ENCODE data around the gene NBPF14. TPM values are rescaled to one million over a fixed set of nuclear protein-coding genes. Genes with fewer than 3 reads are reported as not detected.

The NBPF14 gene, protein sequence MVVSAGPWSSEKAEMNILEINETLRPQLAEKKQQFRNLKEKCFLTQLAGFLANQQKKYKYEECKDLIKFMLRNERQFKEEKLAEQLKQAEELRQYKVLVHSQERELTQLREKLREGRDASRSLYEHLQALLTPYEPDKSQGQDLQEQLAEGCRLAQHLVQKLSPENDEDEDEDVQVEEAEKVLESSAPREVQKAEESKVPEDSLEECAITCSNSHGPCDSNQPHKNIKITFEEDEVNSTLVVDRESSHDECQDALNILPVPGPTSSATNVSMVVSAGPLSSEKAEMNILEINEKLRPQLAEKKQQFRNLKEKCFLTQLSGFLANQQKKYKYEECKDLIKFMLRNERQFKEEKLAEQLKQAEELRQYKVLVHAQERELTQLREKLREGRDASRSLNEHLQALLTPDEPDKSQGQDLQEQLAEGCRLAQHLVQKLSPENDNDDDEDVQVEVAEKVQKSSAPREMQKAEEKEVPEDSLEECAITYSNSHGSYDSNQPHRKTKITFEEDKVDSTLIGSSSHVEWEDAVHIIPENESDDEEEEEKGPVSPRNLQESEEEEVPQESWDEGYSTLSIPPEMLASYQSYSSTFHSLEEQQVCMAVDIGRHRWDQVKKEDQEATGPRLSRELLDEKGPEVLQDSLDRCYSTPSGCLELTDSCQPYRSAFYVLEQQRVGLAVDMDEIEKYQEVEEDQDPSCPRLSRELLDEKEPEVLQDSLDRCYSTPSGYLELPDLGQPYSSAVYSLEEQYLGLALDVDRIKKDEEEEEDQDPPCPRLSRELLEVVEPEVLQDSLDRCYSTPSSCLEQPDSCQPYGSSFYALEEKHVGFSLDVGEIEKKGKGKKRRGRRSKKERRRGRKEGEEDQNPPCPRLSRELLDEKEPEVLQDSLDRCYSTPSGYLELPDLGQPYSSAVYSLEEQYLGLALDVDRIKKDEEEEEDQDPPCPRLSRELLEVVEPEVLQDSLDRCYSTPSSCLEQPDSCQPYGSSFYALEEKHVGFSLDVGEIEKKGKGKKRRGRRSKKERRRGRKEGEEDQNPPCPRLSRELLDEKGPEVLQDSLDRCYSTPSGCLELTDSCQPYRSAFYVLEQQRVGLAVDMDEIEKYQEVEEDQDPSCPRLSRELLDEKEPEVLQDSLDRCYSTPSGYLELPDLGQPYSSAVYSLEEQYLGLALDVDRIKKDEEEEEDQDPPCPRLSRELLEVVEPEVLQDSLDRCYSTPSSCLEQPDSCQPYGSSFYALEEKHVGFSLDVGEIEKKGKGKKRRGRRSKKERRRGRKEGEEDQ (N-terminal part only)
- 14.2 and 17.9 TPM in 2 replicates for polyA plus RNA-seq

DNA sequence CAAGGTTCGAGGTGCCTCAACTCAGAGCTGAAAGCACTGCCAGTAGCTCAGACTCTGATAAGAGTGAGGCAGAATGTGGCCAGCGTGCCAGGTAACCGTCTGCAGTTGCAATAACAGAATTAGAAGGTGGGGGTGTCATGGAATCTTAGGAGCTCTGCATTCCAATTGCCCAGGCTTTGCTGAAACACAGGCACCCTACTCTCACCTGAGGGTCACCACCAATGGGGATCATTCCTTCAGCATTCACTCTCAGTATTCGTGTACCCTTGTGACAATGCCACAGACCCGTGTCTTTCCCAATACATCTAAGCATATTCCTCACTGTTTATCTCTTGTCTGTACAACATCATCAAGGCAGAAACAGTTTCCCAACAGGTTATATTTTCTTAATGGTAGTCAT, at the start of gene NBPF14:
NBPF14 (minus strand) TSS at position 101 of the 400 bp plus-strand sequence. CDS start 294 bp downstream, outside the sequence.

DNA sequence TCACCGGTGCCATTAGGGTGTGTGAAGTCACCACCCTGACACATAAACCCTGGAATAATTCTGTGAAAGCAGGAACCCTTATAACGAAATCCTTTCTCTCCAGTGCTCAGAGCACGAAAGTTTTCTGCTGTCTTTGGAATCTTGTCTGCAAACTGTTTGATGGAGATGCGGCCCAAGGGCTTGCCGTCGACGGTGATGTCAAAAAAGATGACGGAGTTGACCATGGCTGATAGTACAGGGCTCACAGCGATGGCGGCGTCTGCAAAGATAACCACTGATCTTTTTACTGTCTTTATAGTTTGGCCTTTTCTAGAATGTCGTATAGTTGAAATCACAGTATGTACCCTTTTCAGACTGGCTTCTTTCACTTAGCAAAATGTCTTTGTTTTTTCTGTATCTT, 112.8 kb downstream of the NBPF14 start, which contains the start of gene PPIAL4G:
PPIAL4G (minus strand) TSS at position 274 of the 400 bp plus-strand sequence; CDS start at position 224, 50 bp downstream.

Other genes starting within 250 kb of the NBPF14 start
- gene PPIAL4G, start 112.7 kb downstream of the NBPF14 start, polyA plus RNA-seq, result 0.38 TPM in 1 of 2 replicates, not detected in the other
- not detected in 2 replicates for gene NUDT4B, start 152.8 kb upstream of the NBPF14 start, polyA plus RNA-seq
- 194 and 217 TPM in 2 replicates for gene PDE4DIP, start 248.4 kb upstream of the NBPF14 start, polyA plus RNA-seq